Mononuclear cell (primary cell): ENCODE data around the gene CPNE4. TPM values are rescaled to one million over a fixed set of nuclear protein-coding genes. Genes with fewer than 3 reads are reported as not detected.

Source experiments
- H3K27me3 ChIP-seq: 2 replicates; pipeline ENCODE4 v1.6.0; 2011; ENCODE audit warnings: low read length, control low read depth; ENCODE audit not compliant: insufficient read depth
- H3K4me1 ChIP-seq: 2 replicates; pipeline ENCODE4 v1.5.1; 2011; ENCODE audit warnings: mild to moderate bottlenecking, low read length, control low read depth; ENCODE audit not compliant: insufficient read depth
- H3K4me3 ChIP-seq: 2 replicates; pipeline ENCODE4 v1.5.1; 2011; ENCODE audit warnings: mild to moderate bottlenecking, low read length, moderate library complexity
- H3K9me3 ChIP-seq: 2 replicates; pipeline ENCODE4 v1.5.1; 2011; ENCODE audit warnings: low read depth, mild to moderate bottlenecking, control low read depth, low read length
- total RNA-seq: library from RNA; depleted of rRNA; stranded (reverse); fragments of >200 nt; gene quantifications from one replicate; pipeline ENCODE4 v1.2.3, GENCODE V29; 2012

Gene CPNE4
- total RNA-seq, 1 donor = 0.10 TPM

- H3K27me3 ChIP-seq = no peaks in the 10 kb centered on the region
- H3K4me1 ChIP-seq = no peaks in the 10 kb centered on the region
- H3K4me3 ChIP-seq = no peak overlapping the region
- H3K9me3 ChIP-seq = no peaks in the 10 kb centered on the region
Observed at GRCh38 chr3:131716007-131716406, 318.8 kb downstream of the CPNE4 start.

DNA sequence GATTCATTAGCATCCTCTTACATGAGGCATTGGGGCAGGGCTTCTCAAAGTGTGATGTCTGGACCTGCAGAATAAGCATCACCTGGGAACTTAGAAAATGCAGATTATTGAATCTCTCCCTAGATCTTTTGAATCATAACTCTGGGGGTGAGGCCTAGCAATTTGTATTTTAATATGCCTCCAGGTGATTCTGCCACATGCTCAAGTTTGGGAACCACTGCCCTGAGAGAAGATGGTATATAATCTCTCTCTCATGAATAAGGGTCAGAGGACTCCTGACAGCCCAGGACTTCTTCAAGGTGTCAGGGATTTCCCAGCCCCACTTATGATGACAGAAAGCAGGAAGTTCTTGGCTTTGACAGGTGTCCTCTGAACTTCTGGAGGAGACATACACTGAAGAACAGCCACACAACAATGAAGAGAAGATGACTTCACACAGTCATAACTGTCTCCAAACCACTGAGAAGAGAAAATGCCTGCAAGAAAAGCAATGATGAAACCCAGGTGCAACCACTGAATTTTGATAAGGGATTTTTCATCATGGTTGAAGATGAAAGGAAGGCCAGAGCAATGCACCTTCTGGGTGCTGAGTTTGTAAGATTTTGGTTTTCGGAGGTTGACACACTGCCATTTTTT lies 320.1 kb downstream of the CPNE4 start:
- Histone ChIP-seq H3K4me3 (no peak overlapping the region), H3K4me1 (no peaks in the 10 kb centered on the region)

GRCh38 chr3:131713416-131714123 lies 321.2 kb downstream of the CPNE4 start:
- Histone ChIP-seq H3K9me3 (no peaks in the 10 kb centered on the region), H3K4me1 (no peaks in the 10 kb centered on the region), H3K27me3 (no peaks in the 10 kb centered on the region), H3K4me3 (no peak overlapping the region)

More for the DNA sequence above, 320.1 kb downstream of the CPNE4 start:
- H3K9me3 ChIP-seq = no peaks in the 10 kb centered on the region
- H3K27me3 ChIP-seq = no peaks in the 10 kb centered on the region

- no peak overlapping the region for H3K4me3 ChIP-seq
- H3K4me1 ChIP-seq = no peaks in the 10 kb centered on the region
- no peaks in the 10 kb centered on the region for H3K9me3 ChIP-seq
Observed at GRCh38 chr3:131712662-131713061, 322.2 kb downstream of the CPNE4 start.

DNA sequence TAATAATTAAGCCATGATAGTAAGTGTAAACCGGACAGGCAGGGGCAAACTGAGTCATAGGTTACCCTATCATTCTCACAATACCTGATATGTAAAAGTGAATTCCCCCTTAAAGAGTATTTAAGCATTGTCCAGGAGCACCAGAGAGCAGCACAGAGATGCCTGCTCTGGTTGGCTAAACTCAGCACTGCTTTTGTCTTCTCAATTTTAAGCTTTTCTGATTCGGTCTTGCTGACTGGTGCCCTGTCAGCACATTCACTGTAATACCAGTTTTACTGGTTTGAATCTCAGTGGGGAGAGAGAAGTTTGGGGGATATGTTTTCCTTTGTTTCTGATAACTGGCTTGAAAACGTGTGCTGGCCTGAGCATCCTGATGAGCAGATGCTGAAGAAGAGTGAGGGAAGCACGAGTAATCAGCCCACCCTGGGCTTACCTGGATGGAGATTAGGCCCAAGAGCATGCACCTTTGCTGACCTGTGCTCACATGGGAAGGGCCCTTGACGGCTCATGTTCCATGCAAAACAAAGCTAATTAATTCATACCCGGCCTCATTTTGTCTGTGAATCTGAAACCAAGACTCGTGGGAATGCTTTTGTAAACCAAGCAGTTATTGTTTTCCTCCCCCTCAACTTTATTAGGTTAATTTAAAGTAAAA lies 323.6 kb downstream of the CPNE4 start:
- Histone ChIP-seq H3K4me1 (no peaks in the 10 kb centered on the region), H3K4me3 (no peak overlapping the region), H3K9me3 (no peaks in the 10 kb centered on the region)

More at GRCh38 chr3:131712662-131713061, 322.2 kb downstream of the CPNE4 start:
- H3K27me3 ChIP-seq = no peaks in the 10 kb centered on the region

DNA sequence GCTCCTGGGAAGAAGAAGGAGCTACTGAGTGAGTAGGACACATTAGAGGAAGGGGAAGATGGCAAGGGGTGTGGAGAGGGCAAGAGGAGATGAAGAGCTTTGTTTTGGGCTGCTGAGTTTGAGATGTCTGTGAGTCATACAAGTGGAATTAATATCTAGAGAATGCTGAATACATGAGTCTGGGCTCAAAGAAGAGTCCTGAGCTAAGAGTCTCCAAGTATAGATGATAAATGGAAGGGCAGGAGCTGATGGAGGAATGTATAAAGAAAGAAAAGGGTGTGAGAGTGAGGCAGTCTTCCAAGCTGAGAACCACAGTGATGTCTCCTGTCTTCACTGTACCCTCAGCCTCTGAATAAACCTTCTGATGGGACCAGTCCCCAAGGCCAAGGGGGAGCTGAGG lies 326.6 kb downstream of the CPNE4 start:
- Histone ChIP-seq H3K4me3 (no peak overlapping the region), H3K4me1 (no peaks in the 10 kb centered on the region), H3K9me3 (no peaks in the 10 kb centered on the region), H3K27me3 (no peaks in the 10 kb centered on the region)

More for the DNA sequence above, 323.6 kb downstream of the CPNE4 start:
- no peaks in the 10 kb centered on the region for H3K27me3 ChIP-seq

DNA sequence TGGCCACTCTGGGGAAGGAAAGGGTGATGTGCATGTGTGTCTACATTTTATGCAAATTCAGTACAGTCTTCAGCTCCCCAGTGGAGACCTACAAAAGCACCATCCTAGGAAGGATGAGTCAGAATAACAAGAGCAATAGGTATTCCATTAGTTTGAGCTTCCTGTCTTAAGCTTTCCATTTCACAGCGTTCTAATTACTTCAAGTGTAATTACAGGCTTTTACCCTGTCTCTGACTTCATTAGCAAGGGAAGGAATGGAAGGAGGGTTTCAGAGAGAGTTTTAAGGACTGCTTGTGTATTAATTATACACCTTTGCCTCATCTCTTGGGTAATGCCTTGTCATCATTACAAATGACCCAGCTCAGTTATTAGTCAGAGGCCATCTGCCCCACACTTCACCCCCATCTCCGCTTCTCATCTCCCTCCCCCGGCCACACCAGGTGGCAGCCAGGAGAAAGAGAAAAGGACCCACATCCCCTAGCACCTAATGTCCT lies 329.2 kb downstream of the CPNE4 start:
- H3K9me3 ChIP-seq = no peaks in the 10 kb centered on the region
- H3K4me1 ChIP-seq = no peaks in the 10 kb centered on the region
- no peaks in the 10 kb centered on the region for H3K27me3 ChIP-seq
- no peak overlapping the region for H3K4me3 ChIP-seq

DNA sequence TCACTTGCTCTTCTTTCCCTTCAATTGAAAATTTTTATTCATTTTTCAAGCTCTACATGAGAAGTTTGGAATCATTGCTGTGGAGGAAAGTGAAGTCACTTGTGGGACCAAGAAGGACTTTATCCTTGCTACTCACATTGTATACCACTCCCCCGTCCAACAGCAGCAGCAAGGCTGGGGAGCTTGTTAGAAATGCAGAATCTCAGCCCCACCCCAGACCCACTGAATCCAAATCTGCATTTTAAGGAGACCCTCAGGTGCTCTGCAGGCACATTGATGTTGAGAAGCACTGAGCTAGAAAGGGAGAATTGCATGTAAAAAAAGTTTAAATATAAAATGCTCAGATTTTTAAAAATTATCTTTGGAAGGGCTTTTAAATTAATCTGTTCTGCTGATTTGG lies 329.7 kb downstream of the CPNE4 start:
- Histone ChIP-seq H3K27me3 (no peaks in the 10 kb centered on the region), H3K4me3 (no peak overlapping the region), H3K4me1 (no peaks in the 10 kb centered on the region), H3K9me3 (no peaks in the 10 kb centered on the region)

DNA sequence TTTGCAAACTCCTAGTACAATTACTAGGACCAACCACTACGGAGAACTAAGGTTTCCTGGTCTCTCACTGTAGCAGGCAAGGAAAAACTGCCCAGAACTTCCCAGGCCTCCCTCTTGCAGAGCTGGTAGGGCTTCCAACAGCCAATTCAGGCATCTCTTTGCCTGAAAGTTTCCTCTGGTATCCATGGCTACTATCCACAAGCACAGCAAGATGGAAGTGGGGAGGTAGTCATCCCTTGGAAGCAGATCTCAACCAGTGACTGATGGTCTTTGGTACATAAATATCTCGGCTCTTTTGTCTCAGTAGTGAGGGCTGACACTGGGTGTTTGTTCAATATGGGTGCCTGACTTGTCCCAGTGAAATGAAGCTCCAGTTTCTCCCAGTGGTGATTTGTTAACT lies 330.7 kb downstream of the CPNE4 start:
- no peaks in the 10 kb centered on the region for H3K9me3 ChIP-seq
- no peaks in the 10 kb centered on the region for H3K4me1 ChIP-seq
- H3K4me3 ChIP-seq = no peak overlapping the region
- H3K27me3 ChIP-seq = no peaks in the 10 kb centered on the region

DNA sequence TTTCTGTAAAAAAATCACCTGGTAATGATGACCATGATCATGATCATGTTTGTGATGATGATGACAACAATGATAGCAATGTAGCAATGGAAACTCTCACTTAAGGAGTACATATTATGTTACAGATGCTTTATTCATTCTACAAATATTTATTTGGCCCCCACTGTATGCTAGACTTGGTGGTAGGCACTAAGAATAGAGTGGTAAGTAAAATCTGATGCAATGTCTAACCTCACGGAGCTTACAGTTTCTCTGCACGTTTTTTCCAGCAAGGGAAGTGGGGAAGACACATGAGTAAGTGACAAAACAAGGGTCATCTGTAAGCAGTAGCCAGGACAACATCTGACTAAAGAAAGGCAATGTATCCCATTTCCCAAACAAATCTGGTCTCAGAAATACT lies 332.7 kb downstream of the CPNE4 start:
- no peaks in the 10 kb centered on the region for H3K9me3 ChIP-seq
- no peak overlapping the region for H3K4me3 ChIP-seq
- H3K27me3 ChIP-seq = no peaks in the 10 kb centered on the region
- H3K4me1 ChIP-seq = no peaks in the 10 kb centered on the region

DNA sequence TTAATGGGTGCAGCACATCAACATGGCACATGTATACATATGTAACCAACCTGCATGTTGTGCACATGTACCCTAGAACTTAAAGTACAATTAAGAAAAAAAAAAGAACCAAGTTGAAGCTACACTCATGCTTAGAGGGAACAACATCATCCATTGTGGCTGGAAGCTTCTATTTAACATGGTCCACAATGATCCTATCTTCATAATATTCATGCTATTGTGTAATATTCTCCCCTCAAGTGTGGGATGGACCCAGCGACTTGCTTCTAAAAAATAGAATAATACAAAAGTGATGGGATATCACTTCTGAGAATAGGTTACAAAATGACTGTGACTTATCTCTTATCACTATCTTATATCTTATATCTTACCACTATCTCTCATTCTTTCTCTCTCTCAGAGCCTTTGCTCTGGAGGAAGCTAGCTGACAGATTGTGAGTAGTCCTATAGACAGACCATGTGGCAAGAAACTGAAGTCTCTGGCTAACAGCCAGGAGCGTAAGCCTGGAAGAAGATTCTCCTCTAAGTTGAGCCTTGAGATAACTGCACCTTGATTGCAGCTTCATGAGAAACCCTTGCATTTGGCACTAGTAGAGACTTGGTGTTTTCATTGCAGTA lies 333.6 kb downstream of the CPNE4 start:
- no peaks in the 10 kb centered on the region for H3K27me3 ChIP-seq
- H3K9me3 ChIP-seq = no peaks in the 10 kb centered on the region

GRCh38 chr3:131699001-131699400 lies 335.8 kb downstream of the CPNE4 start:
- no peaks in the 10 kb centered on the region for H3K27me3 ChIP-seq
- H3K9me3 ChIP-seq = no peaks in the 10 kb centered on the region
- no peak overlapping the region for H3K4me3 ChIP-seq
- H3K4me1 ChIP-seq = no peaks in the 10 kb centered on the region

More for the DNA sequence above, 333.6 kb downstream of the CPNE4 start:
- Histone ChIP-seq H3K4me3 (no peak overlapping the region), H3K4me1 (no peaks in the 10 kb centered on the region)

- Histone ChIP-seq H3K9me3 (no peaks in the 10 kb centered on the region), H3K4me3 (no peak overlapping the region), H3K27me3 (peaks cover 5% of the 10 kb centered on the region), H3K4me1 (no peaks in the 10 kb centered on the region)
Observed at GRCh38 chr3:131694376-131694775, 340.4 kb downstream of the CPNE4 start.

DNA sequence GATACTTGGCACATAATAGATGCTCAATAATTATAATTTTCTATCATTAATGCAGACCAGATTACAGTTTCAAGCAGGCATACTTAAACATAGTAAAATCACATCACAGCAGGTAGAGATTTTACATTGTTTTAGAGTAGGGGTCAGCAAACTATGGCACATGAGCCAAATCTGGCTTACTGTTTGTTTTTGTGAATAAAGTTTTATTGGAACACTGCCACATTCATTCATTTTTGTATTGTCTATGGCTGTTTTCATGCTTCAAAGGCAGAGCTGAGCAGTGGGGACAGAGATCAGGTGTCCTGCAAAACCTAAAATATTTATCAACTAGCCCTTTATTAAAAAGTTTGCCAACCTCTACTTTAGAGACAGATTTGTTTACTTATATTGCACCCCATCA lies 342.5 kb downstream of the CPNE4 start:
- no peaks in the 10 kb centered on the region for H3K4me1 ChIP-seq
- H3K9me3 ChIP-seq = no peaks in the 10 kb centered on the region
- H3K27me3 ChIP-seq = peaks cover 5% of the 10 kb centered on the region
- no peak overlapping the region for H3K4me3 ChIP-seq

DNA sequence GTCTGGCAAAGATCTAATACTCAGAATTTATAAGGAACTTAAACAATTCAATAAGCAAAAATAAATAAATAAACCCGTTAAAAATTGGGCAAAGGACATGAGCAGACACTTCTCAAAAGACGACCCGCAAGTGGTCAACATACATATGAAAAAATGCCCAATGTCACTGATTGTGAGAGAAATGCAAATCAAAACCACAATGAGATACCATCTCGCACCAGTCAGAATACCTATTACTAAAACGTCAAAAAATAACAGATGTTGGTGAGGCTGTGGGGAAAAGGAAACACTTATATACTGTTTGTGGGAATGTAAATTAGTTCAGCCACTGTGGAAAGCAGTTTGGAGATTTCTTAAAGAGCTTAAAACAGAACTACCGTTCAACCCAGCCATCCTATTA lies 344.0 kb downstream of the CPNE4 start:
- H3K4me1 ChIP-seq = no peaks in the 10 kb centered on the region
- no peak overlapping the region for H3K4me3 ChIP-seq
- H3K27me3 ChIP-seq = peaks cover 5% of the 10 kb centered on the region
- H3K9me3 ChIP-seq = no peaks in the 10 kb centered on the region
